NCI-H1417 treated with DMSO at 0.1 percent for 48 hours (cell line): ENCODE results near the gene G6PC3.
"Not testable (repeated sequence)": the region's sequence is repeated elsewhere in the genome, so short reads cannot be mapped to it uniquely, and the experiment has no call there.

Experiments
- DNase-seq: peaks from one replicate; lab custom pipeline; 2025; lab: John Stamatoyannopoulos, UW

Gene G6PC3

DNA sequence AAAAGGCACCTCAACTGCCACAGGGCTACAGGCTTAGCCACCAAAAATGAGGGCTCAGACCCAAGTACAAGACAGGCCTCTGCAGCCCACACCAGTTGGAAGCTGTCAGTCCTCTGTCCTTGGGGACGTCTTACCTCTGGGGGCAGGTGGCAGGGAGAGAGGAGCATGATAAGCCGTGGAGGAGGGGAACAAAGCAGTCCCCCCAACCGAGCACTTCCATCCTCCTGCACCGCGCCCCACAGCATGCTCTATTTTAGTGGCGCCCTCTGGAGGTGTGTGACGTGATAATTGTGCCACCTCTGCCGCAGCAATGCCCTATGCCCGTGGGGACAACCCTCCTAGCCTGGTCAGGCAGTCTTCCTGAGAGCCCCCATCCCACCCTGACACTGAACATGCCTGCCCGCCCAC is 13.6 kb downstream of the G6PC3 start:
- no peak for DNase-seq

DNA sequence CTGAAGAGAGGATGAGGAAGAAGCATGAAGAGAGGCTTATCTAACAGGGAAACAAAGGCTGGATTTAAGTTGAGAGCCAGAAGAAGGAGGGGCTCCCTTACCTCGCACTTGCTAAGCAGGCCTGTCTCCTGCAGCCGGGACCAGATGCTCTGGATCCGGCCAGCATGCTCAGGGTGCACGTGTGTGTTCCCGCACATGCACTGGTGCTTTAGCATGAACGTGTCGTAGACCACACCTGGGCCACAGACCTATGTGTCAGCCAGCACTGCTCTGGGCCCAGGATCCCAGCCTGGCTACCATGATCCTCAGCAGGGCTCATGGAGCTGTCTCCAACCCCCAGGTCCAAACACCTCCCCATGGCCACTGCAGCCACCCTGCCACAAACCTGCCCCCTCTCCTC is 14.4 kb downstream of the G6PC3 start:
- DNase-seq, result no peak

DNA sequence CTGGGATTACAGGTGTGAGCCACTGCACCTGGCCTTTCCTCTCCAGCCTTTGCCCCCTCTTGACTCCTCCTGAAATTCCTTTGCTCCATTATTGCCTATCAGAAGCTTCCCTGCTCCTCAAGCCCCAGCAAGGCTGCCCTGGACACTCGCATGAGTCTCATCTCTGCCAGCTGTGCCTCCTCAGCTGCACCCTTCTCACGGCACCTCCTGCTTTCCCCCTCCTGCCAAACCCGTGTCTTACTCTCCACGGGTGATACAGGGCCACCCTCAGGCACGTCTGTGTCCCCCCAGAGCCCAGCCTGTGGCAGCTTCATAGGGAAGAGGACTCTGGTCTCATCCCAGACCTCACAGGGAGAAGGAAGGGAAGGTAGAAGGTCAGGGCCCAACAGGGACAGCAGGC is 15.4 kb downstream of the G6PC3 start:
- DNase-seq, result no peak

DNA sequence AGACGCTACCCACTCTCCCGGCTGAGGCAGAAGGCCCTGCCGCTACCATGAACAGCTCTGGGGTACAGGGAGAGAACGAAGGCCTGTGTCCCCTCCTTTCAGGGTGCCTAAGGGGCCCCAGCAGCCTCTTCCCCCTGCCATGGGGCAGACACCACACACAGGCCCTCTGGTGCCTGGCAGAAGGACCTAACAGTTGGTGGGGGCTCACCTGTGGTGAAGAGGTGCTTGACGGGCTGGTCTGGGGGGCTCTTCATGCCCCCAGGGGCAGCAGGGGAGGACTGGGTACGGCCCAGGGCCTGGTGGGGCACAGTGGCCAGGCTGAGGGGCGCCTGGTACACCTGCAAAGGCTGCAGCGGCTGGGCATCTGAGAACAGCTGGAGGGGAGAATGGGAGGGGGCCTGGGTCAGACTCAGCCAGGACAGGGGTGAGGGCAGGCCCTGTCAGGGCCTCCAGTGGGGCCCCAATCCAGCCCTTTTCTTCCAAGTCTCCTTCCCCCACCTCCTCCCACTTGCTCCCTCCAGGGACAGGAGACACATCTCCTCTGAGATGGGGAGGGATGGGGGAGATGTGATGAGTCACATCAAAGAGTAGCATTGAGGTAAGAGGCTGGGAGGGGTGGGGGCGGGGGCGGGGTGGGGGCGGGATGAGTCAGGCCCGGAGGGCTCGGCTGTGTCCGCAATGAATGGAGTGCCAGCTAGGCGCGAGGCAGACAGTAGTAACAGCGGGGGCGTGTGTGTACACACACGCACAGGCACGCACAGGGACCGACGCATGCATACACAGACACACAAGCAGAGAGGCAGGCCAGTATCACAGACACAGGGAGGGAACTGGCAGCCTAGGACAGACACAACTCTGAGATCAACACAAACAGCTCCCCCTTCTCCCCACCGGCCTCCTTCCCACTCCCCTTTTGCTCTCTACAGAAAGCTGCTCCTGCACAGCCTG is 16.1 kb downstream of the G6PC3 start:
- no peak for DNase-seq

DNA sequence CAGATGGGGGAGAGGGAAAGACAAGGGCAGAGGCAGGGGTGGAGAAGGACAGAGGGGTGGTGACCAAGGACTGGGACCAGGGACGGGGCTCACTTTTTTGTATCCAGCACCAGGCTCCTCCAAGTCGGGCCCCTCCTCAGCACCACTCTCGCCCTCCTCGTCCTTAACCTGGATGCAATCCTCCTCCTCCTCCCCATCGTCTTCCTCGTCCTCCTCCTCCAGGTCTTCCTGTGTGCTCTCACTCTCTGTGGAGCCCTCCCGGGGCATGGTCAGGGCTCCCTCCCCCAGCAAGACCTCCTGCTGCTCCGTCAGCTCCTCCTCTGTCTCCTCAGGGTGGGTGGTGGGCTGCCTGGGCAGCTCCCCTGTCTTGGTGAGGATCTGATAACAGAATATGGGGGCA is 16.8 kb downstream of the G6PC3 start:
- no peak for DNase-seq

DNA sequence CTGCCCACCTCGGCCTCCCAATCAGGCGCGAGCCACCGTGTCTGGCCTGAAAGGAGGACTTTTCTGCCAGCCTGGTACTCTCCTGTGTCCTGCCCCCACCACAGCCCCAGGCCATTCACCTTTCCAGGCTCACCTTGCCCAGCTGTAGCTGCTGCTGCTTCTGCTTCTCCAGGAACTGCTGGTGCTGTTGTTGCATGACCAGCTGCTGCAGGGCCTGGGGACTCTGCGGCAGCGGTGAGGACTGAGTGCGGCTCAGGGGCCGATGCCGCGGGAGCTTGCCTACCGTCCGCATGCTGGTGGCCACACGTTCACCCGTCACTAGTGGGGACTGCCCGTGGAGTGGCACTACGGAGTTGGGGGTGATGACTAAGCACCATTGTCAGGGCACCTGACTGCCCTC is 17.7 kb downstream of the G6PC3 start:
- DNase-seq, result no peak

DNA sequence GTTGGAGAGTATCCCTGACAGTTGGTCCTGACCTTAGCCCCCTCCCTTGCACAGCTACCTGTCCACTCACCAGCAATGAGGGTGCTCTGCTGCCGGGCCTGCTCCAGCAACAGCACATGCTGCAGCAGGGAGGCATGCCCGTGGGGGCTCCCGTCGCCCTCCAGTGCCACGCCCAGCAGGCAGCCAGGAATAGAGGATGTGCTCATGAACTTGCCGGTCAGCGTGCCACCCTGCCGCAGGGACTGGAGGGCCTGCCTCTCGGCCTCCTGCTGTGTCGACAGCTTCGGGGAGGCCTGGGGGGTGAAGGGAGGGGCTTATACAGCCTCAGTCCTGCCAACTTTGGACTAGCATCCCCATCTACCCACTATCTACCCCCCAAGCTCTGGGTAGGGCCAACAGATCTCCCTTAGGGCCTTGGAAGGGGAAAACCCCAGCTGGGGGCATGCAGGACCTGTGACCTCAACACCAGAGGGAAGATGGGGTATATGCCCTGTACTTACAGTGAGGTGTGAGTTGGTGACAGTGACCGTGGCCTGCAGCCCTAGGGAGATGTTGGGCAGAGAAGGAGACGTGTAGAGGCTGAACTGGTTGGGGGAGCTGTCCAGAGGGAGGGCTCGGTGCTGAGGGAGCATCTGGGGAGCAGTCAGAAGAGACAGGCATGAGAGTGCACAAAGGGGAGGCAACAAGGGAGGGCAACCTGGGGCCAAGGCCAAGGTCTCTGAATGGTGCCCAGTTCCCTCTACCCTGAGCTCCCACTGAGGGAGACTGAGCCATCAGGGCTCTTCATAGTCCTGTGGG is 20.9 kb downstream of the G6PC3 start:
- no peak for DNase-seq

DNA sequence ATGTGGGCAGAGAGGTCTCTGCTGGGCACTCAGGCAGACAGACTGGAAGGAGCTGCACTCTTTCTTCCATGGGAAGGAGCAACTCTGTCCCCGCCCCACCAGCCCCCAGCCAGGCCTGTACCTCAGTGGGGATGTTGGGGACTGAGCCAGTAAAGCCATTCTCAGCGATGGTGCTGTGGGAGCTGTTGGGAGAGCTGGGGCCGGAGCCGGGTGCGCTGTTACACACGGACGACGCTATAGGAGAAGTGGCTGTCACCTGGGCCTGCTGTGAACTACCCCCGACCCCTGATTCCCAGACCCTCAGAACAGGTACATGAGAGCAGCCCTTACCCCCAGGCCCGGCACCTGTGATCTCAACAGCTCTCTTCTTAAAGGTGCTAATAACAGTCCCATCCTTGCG is 21.5 kb downstream of the G6PC3 start:
- DNase-seq, result no peak

DNA sequence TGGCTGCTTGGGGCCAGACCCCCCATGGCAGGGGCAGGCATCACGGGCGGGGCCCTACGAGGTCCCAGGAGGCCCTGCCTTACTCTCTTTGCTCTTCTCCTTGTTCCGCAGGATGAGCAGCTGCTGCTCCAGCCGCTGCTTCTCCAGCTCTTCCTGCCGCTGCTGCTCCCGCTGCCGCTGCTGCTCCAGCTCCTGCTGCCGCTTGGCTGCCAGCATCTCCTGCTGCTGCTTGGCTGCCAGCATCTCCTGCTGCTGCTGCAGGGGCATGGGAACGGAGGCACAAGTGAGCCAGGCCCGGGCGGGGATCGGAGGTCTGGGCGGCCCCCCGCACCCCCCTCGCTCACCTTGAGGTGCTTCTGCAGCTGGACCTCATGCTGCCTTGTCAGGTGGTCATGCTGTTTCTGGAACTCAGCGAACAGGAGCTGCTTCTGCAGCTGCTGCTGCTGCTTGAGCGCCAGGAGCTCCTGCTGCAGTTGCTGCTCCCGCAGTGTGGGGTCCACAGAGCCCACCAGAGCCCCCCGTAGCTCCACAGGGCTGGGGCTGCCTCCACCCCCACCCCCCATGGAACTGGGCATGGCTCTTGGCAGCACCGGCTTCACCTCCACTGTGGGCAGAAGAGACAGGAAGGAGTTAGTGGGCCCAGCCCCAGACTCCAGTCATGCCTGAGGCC is 22.8 kb downstream of the G6PC3 start:
- no peak for DNase-seq

DNA sequence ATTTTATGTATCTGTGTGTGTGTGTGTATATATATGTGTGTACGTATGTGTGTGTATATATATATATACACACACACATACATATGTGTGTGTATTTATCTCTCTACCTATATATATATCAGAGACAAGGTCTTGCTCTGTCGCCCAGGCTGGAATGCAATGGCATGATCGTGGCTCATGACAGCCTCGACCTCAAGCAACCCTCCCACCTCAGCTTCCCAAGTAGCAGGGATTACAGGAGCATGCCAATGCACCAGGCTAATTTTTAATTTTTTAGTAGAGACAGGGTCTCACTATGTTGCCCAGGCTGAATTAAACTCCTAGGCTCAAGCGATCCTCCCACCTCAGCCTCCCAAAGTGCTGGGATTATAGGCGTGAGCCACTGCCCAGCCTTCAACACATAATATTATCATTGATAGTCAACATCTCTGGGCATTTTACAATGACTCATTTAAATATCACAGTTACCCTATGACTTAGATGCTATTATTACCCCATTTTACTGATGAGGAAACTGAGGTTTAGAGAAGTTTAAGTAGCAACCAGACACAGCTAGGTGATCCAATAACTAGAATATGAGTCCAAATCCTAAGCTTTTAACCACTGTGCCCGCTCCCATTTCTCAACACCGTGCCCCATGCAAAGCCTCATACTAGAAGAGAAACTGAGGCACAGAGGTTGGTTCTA is 24.3 kb downstream of the G6PC3 start:
- no peak for DNase-seq

DNA sequence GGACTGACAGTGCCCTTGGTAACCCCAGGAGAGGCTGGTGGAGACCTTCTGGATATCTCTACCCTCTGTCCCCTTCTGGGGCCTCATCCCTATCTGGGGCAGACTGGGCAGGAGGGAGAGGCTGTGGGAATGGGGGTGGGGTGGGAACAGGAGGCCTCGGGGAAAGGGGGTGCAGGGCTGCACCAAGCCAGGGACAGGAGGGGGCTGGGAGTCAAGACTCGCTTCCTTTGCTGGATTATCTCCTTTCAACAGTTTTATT is 24.8 kb downstream of the G6PC3 start:
- no peak for DNase-seq

DNA sequence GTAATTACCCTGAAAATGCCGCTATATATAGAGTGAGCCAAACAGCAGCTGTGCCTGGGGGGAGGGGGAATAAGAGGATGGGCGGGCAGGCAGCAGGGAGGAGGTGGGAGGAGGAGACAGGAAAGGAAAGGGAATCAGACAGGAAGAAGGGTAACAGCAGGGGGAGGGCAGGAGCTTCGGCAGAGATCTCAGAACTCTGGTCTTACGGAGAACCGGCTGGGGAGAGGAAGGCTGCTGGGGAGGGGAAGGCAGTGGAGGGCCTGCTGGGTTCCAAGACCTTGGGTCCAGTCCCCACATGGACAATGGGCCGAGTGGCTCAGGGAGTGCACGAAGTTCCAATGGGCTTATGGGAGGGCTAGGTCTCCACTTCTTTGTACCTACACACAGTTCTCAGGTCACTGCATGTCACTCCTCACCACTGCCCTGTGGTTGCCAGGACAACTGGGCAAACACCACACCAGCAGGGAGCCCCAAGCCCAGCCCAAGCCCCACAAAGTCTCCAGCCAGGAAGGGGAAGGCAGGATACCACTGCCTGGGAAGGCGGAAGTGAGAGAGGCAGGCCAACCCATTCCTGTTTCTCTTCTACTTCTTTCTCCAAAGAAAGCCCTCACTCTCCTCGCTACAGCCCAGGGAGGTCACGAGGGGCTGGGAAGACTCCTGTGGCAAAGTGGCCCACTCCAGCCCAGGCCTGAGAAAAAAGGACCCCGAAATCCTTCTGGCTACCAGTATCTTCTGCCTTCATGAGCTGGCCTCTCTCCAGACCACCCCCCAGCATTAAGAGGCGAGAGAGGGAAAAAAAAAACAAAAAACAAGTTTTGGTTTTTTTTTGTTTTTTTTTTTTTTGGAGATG is 25.3 kb downstream of the G6PC3 start:
- peak; percentile 79 for DNase-seq

DNA sequence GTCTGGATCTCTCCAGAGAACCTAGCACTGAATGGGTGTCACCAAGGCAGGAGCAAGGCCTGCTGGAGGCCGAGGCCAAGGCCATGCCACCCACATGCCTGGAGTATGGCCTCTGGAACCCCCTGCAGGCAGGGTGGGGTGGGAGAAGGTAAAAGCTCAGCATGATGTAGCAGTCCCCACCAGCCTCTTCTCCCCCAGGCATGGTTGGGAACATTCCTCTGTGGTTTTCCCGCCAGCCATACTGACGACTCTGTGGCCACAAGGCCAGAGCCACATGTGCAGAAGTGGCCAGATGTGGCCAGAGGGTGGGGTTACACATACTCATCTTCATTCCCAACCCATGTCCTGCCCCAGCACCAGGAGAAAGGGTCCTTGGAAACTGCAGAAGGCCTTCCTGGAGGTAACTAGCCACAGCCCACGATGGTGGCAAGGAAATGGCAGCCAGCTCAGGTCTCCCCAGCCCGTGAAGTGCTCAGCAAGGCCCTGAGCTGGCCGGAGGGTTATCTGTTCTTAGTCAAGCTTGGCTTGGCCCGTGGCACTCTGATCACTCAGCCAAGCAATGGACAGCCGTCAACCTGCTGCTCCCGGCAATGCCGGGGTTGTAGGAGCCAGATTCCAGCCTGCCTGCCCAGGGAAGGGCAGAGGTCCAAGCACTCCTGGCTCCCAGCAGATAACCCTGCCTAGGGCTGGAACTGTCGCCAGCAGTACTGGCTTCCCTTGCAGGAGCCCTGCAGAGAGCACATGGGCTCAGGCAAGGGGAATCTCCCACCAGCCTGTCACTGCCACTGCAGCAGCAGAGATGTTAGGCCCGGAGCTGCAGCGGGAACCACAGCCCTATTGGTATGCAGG is 26.8 kb downstream of the G6PC3 start:
- no peak for DNase-seq

DNA sequence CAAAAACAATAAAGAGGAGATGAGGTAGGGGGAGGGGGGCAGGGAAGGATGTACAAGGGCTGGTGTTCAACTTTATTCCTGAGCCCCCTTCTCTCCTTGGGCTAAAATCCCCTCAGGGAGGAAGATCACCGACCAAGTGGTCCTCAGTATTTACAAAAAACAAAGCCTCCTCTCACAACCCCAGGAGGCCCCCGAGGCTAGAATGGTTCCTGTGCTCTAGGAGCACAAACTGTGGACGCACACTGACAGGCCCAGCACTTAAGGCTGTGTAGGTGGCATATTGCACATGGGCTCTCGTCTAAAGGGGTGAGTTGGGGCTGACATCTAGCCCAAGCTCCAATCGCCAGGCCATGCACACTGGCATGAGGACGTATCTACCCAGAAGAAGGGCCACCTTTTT is 31.3 kb downstream of the G6PC3 start:
- DNase-seq, result not testable (repeated sequence)

DNA sequence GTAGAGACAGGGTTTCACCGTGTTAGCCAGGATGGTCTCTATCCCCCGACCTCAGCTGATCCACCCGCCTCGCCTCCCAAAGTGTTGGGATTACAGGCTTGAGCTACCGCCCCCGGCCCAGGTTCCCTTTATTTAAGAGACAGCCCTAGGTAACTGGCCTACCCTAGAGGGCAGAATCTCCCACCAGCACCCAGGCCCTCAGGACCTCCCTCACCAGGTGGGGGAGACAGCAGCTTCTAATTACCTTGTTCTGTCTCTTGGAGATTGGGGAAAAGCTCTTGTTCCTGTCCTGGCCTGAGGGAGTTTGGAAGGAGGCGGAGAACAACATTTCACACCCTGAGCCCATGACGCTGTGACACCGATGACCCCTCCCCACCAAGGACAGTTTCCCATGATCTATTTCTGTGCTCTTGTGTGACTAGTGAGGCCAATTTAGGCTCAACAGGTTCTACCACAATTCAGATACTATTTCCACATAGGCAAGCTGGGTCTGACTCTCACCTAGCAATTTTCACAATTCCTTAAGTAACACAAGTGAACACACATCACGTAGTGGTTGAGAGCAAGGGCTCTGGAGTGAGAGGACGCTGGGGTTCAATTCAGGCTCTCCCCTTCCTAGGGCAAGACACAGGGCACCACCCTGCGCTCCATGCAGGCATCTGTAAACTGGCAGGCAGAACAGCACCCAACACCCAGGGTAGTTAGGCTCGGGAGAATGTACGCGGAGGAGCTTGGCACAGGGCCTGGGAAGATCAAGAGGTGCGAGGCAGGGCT is 32.5 kb downstream of the G6PC3 start:
- DNase-seq, result no peak

DNA sequence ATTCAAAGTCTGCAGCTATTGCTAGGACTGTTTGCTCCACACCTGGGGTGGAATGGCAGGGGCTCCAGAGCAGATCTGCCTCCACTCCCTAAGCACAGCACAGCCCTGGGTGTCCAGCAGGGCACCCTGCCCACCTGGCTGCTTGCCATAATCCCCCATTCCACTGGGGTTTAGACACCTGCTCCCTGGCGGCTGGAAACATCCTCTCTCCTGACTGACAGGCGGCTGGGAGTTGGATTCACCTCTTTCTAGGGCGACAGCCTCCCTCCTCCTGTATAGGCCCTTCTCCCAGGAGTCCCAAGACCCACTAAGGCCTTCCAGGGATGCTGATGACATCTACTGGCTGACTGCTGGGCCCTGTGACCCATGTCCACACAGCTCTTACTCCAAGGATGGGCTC is 34.9 kb downstream of the G6PC3 start:
- no peak for DNase-seq

DNA sequence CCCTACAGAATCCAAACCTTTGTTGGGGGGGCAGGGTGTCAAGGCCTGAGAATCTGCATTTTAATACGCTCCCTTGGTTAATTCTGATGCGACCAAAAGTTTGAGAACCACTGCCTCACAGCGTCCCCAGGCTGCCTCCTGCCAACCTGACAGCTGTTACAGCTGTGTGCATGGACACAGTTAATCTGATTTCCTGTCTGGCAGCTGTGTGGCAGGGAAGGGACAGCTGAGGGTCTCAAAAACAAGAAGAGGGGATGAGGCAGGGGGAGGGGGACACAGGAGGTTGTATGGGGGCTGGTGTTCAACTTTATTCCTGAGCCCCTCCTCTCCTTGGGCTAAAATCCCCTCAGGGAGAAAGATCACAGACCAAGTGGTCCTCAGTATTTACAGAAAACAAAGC is 35.4 kb downstream of the G6PC3 start:
- no peak for DNase-seq

DNA sequence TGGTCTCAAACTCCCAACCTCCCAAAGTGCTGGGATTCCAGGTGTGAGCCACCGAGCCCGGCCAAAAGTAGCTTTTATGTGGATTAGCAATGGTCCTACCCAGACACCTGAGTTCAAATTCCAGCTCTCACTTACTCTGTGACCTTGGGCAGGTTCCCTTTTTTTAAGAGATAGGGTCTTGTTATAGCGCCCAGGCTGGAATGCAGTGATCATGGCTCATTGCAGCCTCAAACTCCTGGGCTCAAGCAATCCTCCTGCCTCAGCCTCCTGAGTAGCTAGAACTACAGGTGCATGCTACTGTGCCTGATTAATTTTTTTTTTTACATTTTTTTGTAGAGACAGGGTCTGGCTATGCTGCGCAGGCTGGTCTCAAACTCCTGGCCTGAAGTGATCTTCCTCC is 36.3 kb downstream of the G6PC3 start:
- no peak for DNase-seq

DNA sequence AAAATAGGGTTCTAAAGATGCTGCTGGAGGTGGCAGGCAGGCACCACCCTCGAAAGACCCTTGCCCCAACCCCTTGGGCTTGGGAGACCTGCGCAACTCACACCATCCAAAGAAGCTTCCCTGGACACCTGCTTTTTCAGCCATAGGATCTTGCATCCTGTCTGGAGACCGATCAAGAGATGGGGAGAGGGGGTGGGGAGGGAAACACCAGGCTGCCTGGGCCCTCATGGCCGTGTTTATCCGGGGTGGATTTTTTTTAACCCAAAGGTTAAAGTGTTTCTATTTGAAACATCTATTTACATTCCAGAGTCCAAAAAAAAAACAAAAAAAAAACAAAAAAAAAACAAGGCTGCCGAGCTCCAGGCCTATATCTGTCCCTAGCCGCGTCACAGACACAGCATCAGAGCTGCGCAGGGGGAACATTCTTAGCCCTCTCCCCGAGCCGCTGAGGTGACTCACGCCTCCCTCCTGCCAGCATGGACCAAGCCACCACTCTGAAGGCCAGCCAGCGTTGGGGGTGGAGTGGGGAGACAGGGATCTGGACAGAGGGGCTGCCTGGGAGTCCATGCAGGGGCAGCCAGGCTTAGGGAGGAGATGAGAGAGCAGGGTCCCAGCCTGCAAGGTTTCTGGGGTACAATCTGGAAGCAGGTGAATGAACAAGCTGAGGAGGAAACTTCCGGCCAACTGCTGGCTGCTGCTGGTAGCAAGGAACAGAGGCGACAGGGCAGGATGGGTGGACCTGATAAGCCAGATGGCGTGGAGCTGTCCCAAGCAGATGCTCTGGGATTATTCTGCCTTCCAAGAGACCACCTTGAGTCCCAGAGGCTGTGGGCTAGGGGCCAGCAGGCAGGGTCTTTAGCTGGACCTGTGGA is 38.1 kb downstream of the G6PC3 start:
- no peak for DNase-seq
